HepG2 (cell line): ENCODE results near the gene KCNF1. TPM values are rescaled to one million over a fixed set of nuclear protein-coding genes. Genes with fewer than 3 reads are reported as not detected.

Source experiments
- ATAC-seq: fragments of 200-7000 bp; cut with Tn5 transposase; 3 replicates; pipeline ENCODE4 v1.9.1; 2020; ENCODE audit warnings: mild to moderate bottlenecking, moderate library complexity
- BruUV-seq: library from RNA; stranded (reverse); fragments of 400-500 nt; replicated peaks from 2 replicates; lab custom pipeline; 2021; lab: Mats Ljungman, UMichigan
- CTCF ChIA-PET: fragments of 300-600 bp; formaldehyde crosslinking; extraction: SDS; loops from one replicate; lab custom pipeline; 2021; ENCODE audit warnings: low total read pairs, inconsistent platforms, low intra/inter-chr PET ratio; lab: Yijun Ruan, JAX
- POLR2A ChIA-PET: fragments of 350-600 bp; sonication (Branson Sonifier 250); formaldehyde crosslinking; loops from one replicate; lab custom pipeline; 2020; ENCODE audit warnings: antibody characterized with exemption, inconsistent platforms; lab: Yijun Ruan, JAX
- DNase-seq: peaks from one replicate; pipeline ENCODE4 v3.0.0-alpha.2; 2015; ENCODE audit warnings: low spot score
- FAIRE-seq: peaks from 3 replicates; lab custom pipeline; 2011; peaks lifted over from hg19 to GRCh38; lab: Jason Lieb, UNC
- H2AFZ ChIP-seq: one replicate; pipeline ENCODE4 v1.6.1; 2011; ENCODE audit warnings: low read length, inconsistent platforms
- H3K27ac ChIP-seq: fragments of 300-600 bp; 3 replicates; pipeline ENCODE4 v1.8.0; 2011; ENCODE audit warnings: mixed run types, mild to moderate bottlenecking, mixed read lengths, low read length, inconsistent platforms; ENCODE audit not compliant: insufficient read depth; ENCODE audit errors: extremely low read length
- H3K27me3 ChIP-seq, 2 experiments: fragments of 200-600 bp in 1 of 2; 2 replicates in 1 of 2; 3 replicates in 1 of 2; pipeline versions ENCODE4 v1.6.0 to v1.8.0; 2011; ENCODE audit warnings: low read length in 2 of 2, mild to moderate bottlenecking in 2 of 2, moderate library complexity in 2 of 2, inconsistent platforms in 1 of 2; ENCODE audit not compliant: insufficient read depth in 2 of 2, control insufficient read depth in 1 of 2
- H3K36me3 ChIP-seq, 2 experiments: fragments of 200-600 bp in 1 of 2; replicated peaks in 1 of 2; 2 replicates in 1 of 2; 3 replicates in 1 of 2; pipeline versions ENCODE4 v1.5.1 to v1.8.0; 2011; ENCODE audit warnings: low read length in 2 of 2, inconsistent platforms in 1 of 2; ENCODE audit not compliant: insufficient read depth in 2 of 2, control insufficient read depth in 1 of 2
- H3K4me1 ChIP-seq: 2 replicates; pipeline ENCODE4 v1.5.1; 2012; ENCODE audit warnings: low read length, inconsistent platforms; ENCODE audit not compliant: insufficient read depth
- H3K4me2 ChIP-seq: 2 replicates; pipeline ENCODE4 v1.6.0; 2011; ENCODE audit warnings: low read depth, low read length, inconsistent platforms
- H3K4me3 ChIP-seq, 3 experiments: fragments of 200-600 bp in 1 of 3; sonication (generic), shearing (Covaris generic) in 1 of 3; replicated peaks in 1 of 3; 2 replicates each; pipeline ENCODE4 v1.5.1; 2011 to 2016; ENCODE audit warnings: low read length in 3 of 3, inconsistent platforms in 2 of 3, low read depth in 2 of 3, mild to moderate bottlenecking in 2 of 3, control low read depth in 1 of 3, mixed read lengths in 1 of 3; ENCODE audit not compliant: insufficient read depth in 1 of 3
- H3K79me2 ChIP-seq: one replicate; pipeline ENCODE4 v1.6.1; 2011; ENCODE audit warnings: low read length, inconsistent platforms; ENCODE audit not compliant: insufficient read depth
- H3K9ac ChIP-seq: 2 replicates; pipeline ENCODE4 v1.6.0; 2011; ENCODE audit warnings: mild to moderate bottlenecking, low read depth, low read length, inconsistent platforms; ENCODE audit not compliant: insufficient read depth
- H3K9me3 ChIP-seq: 2 replicates; pipeline ENCODE4 v1.5.1; 2012; ENCODE audit warnings: mild to moderate bottlenecking, low read length
- H4K20me1 ChIP-seq: 2 replicates; pipeline ENCODE4 v1.6.0; 2011; ENCODE audit warnings: inconsistent platforms, mild to moderate bottlenecking, low read length, moderate library complexity; ENCODE audit not compliant: insufficient read depth
- FOXJ3 ChIP-seq: sonication (generic); formaldehyde crosslinking; IDR thresholded peaks from 2 replicates; pipeline ENCODE4 v1.4.0; 2020; ENCODE audit warnings: missing genetic modification reagents, mild to moderate bottlenecking, borderline replicate concordance
- NR2F6 ChIP-seq, 2 experiments: IDR thresholded peaks; 2 replicates each; pipeline ENCODE4 v1.6.1; 2016; ENCODE audit warnings: antibody characterized with exemption in 1 of 2, mild to moderate bottlenecking in 1 of 2
- SMC3 ChIP-seq: IDR thresholded peaks from 2 replicates; pipeline ENCODE4 v1.6.1; 2011; ENCODE audit warnings: low read length, improper control_type of control experiment
- ZNF205 ChIP-seq: IDR thresholded peaks from 2 replicates; pipeline ENCODE4 v1.6.1; 2018; ENCODE audit warnings: missing biosample characterization, missing genetic modification reagents
- ZNF546 ChIP-seq: sonication (generic); formaldehyde crosslinking; conservative IDR thresholded peaks from 2 replicates; pipeline ENCODE4 v1.8.1; 2023; ENCODE audit warnings: mild to moderate bottlenecking, missing genetic modification reagents
- ZNF563 ChIP-seq: sonication (generic); formaldehyde crosslinking; IDR thresholded peaks from 2 replicates; pipeline ENCODE4 v1.8.0; 2022; ENCODE audit warnings: mild to moderate bottlenecking, moderate library complexity, missing genetic modification reagents
- ZNF629 ChIP-seq: sonication (generic); formaldehyde crosslinking; conservative IDR thresholded peaks from 2 replicates; pipeline ENCODE4 v1.5.0; 2020; ENCODE audit warnings: missing genetic modification reagents
- WGBS: methylation state at CpG from one replicate; pipeline ENCODE4 v1.1.6; 2017; ENCODE audit warnings: low lambda C conversion rate; 5-methylcytosine and 5-hydroxymethylcytosine counted together
- in situ Hi-C: cut with HindIII; loops from 2 replicates; pipeline ENCODE4 v1.10.0; 2017; ENCODE audit warnings: low pct_unique_long_range_greater_than_20kb; ENCODE audit not compliant: extremely low pct_ligation_motif_present
- intact Hi-C: fragments of 100-400 bp; cut with micrococcal nuclease; formaldehyde crosslinking; loops from one replicate; pipeline ENCODE4 v1.10.0; 2022; ENCODE audit not compliant: unreplicated experiment
- polyA plus RNA-seq, 8 experiments: library from polyadenylated mRNA; depleted of rRNA in 3 of 8; stranded (reverse) in 7 of 8; unstranded in 1 of 8; fragments of >200 nt; fragmentation: Illumina TruSeq in 4 of 8; extraction: Trizol in 4 of 8; gene quantifications; 2 replicates each; pipeline versions ENCODE4 v1.2.1 to v1.2.3, GENCODE V29; 2011 to 2016; ENCODE audit warnings: low read depth in 4 of 8, missing spikeins in 1 of 8, mixed read lengths in 1 of 8; ENCODE audit not compliant: insufficient read depth in 1 of 8
- total RNA-seq, 5 experiments: library from RNA; depleted of rRNA; stranded (reverse); fragments of >200 nt; fragmentation: Illumina TruSeq; extraction: Trizol; gene quantifications; 2 replicates each; pipeline ENCODE4 v1.2.3, GENCODE V29; 2016; ENCODE audit warnings: low read depth in 1 of 5
- TF ChIP-seq, protein P1 (sequence below): sonication (generic); formaldehyde crosslinking; IDR thresholded peaks from 2 replicates; pipeline ENCODE4 v1.4.0; 2020; ENCODE audit warnings: missing genetic modification reagents, borderline replicate concordance
- TF ChIP-seq, protein P2 (sequence below): IDR thresholded peaks from 2 replicates; pipeline ENCODE4 v1.6.1; 2018; ENCODE audit warnings: missing genetic modification reagents

KCNF1 gene
- total and polyA plus RNA-seq, 2 of the 13 experiments (the other 11 are each of a cell fraction or from before 2014, with no cell fraction given), result 0.09 to 0.12 TPM

DNA sequence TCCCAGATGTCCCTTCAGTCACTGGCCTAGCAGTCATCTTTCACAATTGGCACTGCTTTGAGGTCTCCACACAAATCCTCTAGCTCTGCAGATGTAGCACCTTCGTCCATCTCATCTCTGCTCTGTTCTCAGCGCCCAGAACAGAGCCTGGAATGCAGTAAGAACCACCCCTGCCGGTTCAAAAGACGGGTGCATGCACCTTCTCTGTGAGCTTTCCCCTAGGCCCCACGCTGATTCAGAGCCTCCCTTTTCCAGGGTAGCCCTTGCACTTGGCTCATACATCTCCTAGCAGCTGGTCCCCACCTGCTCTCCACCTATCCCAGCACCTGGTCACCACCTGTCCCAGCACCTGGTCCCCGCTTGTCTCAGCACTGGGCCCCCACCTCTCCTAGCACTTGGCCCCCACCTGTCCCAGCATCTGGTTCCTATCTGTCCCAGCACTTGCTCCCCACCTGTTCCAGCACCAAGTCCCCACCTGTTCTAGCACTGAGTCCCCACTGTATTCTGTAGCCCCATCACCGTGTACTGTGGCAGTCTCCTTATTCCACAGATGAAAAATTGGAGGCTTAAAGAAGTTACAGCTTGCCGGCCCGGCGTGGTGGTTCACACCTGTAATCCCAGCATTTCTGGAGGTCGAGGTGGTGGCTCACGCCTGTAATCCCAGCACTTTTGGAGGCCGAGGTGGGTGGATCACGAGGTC, 4.7 kb upstream of the KCNF1 start (continued):
- TF ChIP-seq ZNF563 (no peak), ZNF546 (no peak), ZNF205 (no peak), NR2F6 (IDR thresholded peaks at IDR 0.05) (no peak), NR2F6 (CRISPR knock-in tag; IDR thresholded peaks at IDR 0.05) (no peak), SMC3 (no peak)
- TF ChIP-seq, protein P1, sequence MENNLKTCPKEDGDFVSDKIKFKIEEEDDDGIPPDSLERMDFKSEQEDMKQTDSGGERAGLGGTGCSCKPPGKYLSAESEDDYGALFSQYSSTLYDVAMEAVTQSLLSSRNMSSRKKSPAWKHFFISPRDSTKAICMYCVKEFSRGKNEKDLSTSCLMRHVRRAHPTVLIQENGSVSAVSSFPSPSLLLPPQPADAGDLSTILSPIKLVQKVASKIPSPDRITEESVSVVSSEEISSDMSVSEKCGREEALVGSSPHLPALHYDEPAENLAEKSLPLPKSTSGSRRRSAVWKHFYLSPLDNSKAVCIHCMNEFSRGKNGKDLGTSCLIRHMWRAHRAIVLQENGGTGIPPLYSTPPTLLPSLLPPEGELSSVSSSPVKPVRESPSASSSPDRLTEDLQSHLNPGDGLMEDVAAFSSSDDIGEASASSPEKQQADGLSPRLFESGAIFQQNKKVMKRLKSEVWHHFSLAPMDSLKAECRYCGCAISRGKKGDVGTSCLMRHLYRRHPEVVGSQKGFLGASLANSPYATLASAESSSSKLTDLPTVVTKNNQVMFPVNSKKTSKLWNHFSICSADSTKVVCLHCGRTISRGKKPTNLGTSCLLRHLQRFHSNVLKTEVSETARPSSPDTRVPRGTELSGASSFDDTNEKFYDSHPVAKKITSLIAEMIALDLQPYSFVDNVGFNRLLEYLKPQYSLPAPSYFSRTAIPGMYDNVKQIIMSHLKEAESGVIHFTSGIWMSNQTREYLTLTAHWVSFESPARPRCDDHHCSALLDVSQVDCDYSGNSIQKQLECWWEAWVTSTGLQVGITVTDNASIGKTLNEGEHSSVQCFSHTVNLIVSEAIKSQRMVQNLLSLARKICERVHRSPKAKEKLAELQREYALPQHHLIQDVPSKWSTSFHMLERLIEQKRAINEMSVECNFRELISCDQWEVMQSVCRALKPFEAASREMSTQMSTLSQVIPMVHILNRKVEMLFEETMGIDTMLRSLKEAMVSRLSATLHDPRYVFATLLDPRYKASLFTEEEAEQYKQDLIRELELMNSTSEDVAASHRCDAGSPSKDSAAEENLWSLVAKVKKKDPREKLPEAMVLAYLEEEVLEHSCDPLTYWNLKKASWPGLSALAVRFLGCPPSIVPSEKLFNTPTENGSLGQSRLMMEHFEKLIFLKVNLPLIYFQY (CRISPR knock-in tag), result no peak

DNA sequence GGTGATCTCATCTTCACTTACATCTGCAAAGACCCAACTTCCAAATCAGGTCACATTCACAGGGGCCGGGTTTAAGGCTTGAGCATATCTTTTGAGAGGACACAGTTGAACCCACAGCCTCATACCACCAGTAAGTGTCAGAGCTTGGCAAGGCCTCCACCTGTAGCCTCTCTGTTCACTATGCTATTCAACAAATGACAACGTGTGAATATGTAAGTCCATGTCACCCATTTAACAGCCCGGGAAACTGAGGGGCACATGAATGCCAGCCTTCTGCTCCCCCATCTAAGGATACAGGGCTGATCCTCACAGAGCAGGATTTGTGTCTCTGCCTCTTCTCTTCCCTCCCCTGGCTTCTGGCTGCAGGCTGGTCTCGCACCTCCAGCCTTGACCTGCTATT, 3.5 kb upstream of the KCNF1 start:
- ATAC-seq (no peak), DNase-seq (no peak), FAIRE-seq (no peak)
- Histone ChIP-seq H3K9me3 (no peaks in the 10 kb centered on the region), H3K4me1 (peaks cover 9% of the 10 kb centered on the region), H3K27me3 (peaks cover 10 to 42% of the 10 kb centered on the region in 2 experiments), H3K27ac (no peak overlapping the region), H3K4me3 (no peak overlapping the region), H4K20me1 (no peaks in the 10 kb centered on the region; the same call in 1 of the 2 replicates), H3K36me3 (no peaks in the 10 kb centered on the region), H2AFZ (no peak overlapping the region), H3K79me2 (no peaks in the 10 kb centered on the region), H3K4me2 (no peak overlapping the region), H3K9ac (no peak overlapping the region)
- WGBS, result 20% methylated on average over 4 of the region's 4 CpGs
- BruUV-seq, result no TSS peak
- ChIA-PET POLR2A (no interaction called here), CTCF (no interaction called here)
- intact Hi-C loops (no loop called here), in situ Hi-C loops (loop anchor here (10.0 kb wide), 1 partner anchor 217 kb away; no protein-coding TSS in a partner anchor)
- TF ChIP-seq FOXJ3 (CRISPR knock-in tag) (no peak), ZNF629 (CRISPR knock-in tag) (peak; percentile 64)
- TF ChIP-seq, protein P2, sequence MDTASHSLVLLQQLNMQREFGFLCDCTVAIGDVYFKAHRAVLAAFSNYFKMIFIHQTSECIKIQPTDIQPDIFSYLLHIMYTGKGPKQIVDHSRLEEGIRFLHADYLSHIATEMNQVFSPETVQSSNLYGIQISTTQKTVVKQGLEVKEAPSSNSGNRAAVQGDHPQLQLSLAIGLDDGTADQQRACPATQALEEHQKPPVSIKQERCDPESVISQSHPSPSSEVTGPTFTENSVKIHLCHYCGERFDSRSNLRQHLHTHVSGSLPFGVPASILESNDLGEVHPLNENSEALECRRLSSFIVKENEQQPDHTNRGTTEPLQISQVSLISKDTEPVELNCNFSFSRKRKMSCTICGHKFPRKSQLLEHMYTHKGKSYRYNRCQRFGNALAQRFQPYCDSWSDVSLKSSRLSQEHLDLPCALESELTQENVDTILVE (CRISPR knock-in tag), result no peak
